CD14-positive monocyte (primary cell): Measurements from ENCODE around the gene TULP3. TPM values are rescaled to one million over a fixed set of nuclear protein-coding genes. Genes with fewer than 3 reads are reported as not detected.

Experiments
- DNase-seq, 3 donors: peaks; one replicate each; pipeline ENCODE4 v3.0.0-alpha.2; 2011 to 2022
- H2AFZ ChIP-seq: 2 replicates; pipeline ENCODE4 v1.6.0; 2012; ENCODE audit warnings: mild to moderate bottlenecking, low read depth, low read length, inconsistent platforms; ENCODE audit not compliant: insufficient read depth, poor library complexity, severe bottlenecking
- H3K27ac ChIP-seq, 2 donors: 1 replicate in 1 of 2; 2 replicates in 1 of 2; pipeline ENCODE4 v1.5.1; 2012 to 2013; ENCODE audit warnings: low read length in 2 of 2, control low read depth in 1 of 2, inconsistent platforms in 1 of 2, low read depth in 1 of 2, mild to moderate bottlenecking in 1 of 2
- H3K27me3 ChIP-seq, 2 donors: one replicate each; pipeline versions ENCODE4 v1.6.0 to v1.6.1; 2011 to 2013; ENCODE audit warnings: low read length in 2 of 2; ENCODE audit not compliant: control insufficient read depth in 2 of 2, insufficient read depth in 2 of 2
- H3K36me3 ChIP-seq, 2 donors: replicated peaks in 1 of 2; 1 replicate in 1 of 2; 2 replicates in 1 of 2; pipeline versions ENCODE4 v1.5.1 to v1.6.1; 2012 to 2013; ENCODE audit warnings: low read length in 2 of 2, control low read depth in 1 of 2, inconsistent platforms in 1 of 2, mild to moderate bottlenecking in 1 of 2; ENCODE audit not compliant: insufficient read depth in 2 of 2, control insufficient read depth in 1 of 2
- H3K4me1 ChIP-seq, 2 donors: 1 replicate in 1 of 2; 2 replicates in 1 of 2; pipeline versions ENCODE4 v1.5.1 to v1.6.1; 2012 to 2013; ENCODE audit warnings: low read length in 2 of 2, control low read depth in 1 of 2, inconsistent platforms in 1 of 2, mild to moderate bottlenecking in 1 of 2, moderate library complexity in 1 of 2; ENCODE audit not compliant: insufficient read depth in 2 of 2, control insufficient read depth in 1 of 2
- H3K4me2 ChIP-seq: replicated peaks from 2 replicates; pipeline ENCODE3; 2012; ENCODE audit warnings: low read length, moderate library complexity, mild to moderate bottlenecking; ENCODE audit not compliant: poor library complexity, severe bottlenecking; ENCODE audit errors: extremely low read depth
- H3K4me3 ChIP-seq, 3 experiments: fragments of 200-600 bp in 1 of 3; sonication (generic) in 1 of 3; replicated peaks in 1 of 3; 1 replicate in 2 of 3; 2 replicates in 1 of 3; pipeline ENCODE4 v1.5.1; 2011 to 2013; ENCODE audit warnings: low read length in 3 of 3, mild to moderate bottlenecking in 3 of 3, control low read depth in 2 of 3, low read depth in 2 of 3, inconsistent platforms in 1 of 3, moderate library complexity in 1 of 3
- H3K79me2 ChIP-seq: 2 replicates; pipeline ENCODE4 v1.6.0; 2012; ENCODE audit warnings: mild to moderate bottlenecking, control low read depth, inconsistent platforms, low read length, moderate library complexity; ENCODE audit not compliant: insufficient read depth
- H3K9ac ChIP-seq: 2 replicates; pipeline ENCODE4 v1.6.0; 2017; ENCODE audit warnings: low read length, mild to moderate bottlenecking; ENCODE audit not compliant: insufficient read depth, poor library complexity, severe bottlenecking
- H3K9me3 ChIP-seq, 2 donors: replicated peaks in 1 of 2; 1 replicate in 1 of 2; 2 replicates in 1 of 2; pipeline versions ENCODE4 v1.5.1 to v1.6.1; 2012 to 2013; ENCODE audit warnings: low read length in 2 of 2, control low read depth in 1 of 2; ENCODE audit not compliant: control insufficient read depth in 1 of 2, insufficient read depth in 1 of 2
- H4K20me1 ChIP-seq: 2 replicates; pipeline ENCODE4 v1.6.0; 2012; ENCODE audit warnings: mild to moderate bottlenecking, low read length, control low read depth, moderate library complexity; ENCODE audit not compliant: insufficient read depth
- H3K27ac Mint-ChIP-seq, 7 donors: one replicate each; pipeline ENCODE4 v1.8.0; 2020; ENCODE audit warnings: mild to moderate bottlenecking in 7 of 7, mixed read lengths in 7 of 7, moderate library complexity in 6 of 7, inconsistent platforms in 2 of 7
- H3K27me3 Mint-ChIP-seq, 3 donors: one replicate each; pipeline ENCODE4 v1.8.0; 2021 to 2022; ENCODE audit warnings: low read depth in 3 of 3, mild to moderate bottlenecking in 3 of 3, mixed read lengths in 3 of 3, moderate library complexity in 3 of 3, inconsistent platforms in 1 of 3
- H3K36me3 Mint-ChIP-seq, 2 donors: one replicate each; pipeline ENCODE4 v1.8.0; 2020; ENCODE audit warnings: mixed read lengths in 2 of 2, inconsistent platforms in 1 of 2, mild to moderate bottlenecking in 1 of 2
- H3K4me1 Mint-ChIP-seq: one replicate; pipeline ENCODE4 v1.8.0; 2020; ENCODE audit warnings: mild to moderate bottlenecking, mixed read lengths
- H3K4me3 Mint-ChIP-seq, 2 donors: one replicate each; pipeline ENCODE4 v1.8.0; 2020; ENCODE audit warnings: mild to moderate bottlenecking in 2 of 2, mixed read lengths in 2 of 2, moderate library complexity in 1 of 2
- H3K9me3 Mint-ChIP-seq, 7 donors: one replicate each; pipeline ENCODE4 v1.8.0; 2020 to 2022; ENCODE audit warnings: mixed read lengths in 7 of 7, mild to moderate bottlenecking in 6 of 7, moderate library complexity in 6 of 7, inconsistent platforms in 2 of 7
- WGBS: methylation state at CpG from one replicate; pipeline ENCODE4 v1.1.5; 2013; ENCODE audit warnings: missing lambda C conversion rate; ENCODE audit not compliant: insufficient coverage; 5-methylcytosine and 5-hydroxymethylcytosine counted together
- intact Hi-C, 2 donors: fragments of 100-400 bp; cut with micrococcal nuclease; formaldehyde crosslinking; loops; one replicate each; pipeline versions ENCODE4 v1.15.0 to v1.15.1; 2023
- polyA plus RNA-seq, 3 donors: library from polyadenylated mRNA; depleted of rRNA in 1 of 3; unstranded in 2 of 3; stranded (reverse) in 1 of 3; fragments of 300-500 nt in 2 of 3; fragments of >200 nt in 1 of 3; fragmentation: Illumina TruSeq in 2 of 3; gene quantifications; 1 replicate in 2 of 3; 2 replicates in 1 of 3; pipeline ENCODE4 v1.2.3, GENCODE V29; 2012 to 2021
- TF ChIP-seq, protein P1 (sequence below): fragments of 200-600 bp; IDR thresholded peaks from one replicate; pipeline ENCODE4 v1.8.0; 2022; ENCODE audit warnings: antibody characterized with exemption, mild to moderate bottlenecking

The TULP3 gene
- polyA plus RNA-seq, 3 donors = 1.7 to 3.6 (median 2.3) TPM

DNA sequence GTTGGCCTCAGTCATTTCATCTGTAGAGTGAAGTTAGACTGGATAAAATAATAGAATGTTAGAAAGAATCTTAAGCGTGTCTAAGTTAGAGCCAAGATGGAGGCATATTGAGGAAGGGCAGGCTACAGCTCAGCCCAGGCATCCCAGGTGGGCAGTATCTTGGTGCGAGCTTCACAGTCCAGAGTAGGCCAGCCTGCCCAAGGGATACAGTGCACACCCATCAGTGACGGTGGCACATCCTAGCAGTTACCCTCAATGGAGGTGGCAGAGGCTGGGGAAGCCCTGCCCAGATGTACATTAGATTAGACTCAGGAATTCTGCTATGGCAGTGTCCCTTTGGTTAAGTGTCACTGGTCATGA, 21.5 kb downstream of the TULP3 start:
- Histone ChIP-seq H3K4me1 (no peaks in the 10 kb centered on the region), H3K9ac (no peak overlapping the region), H3K9me3 (no peaks in the 10 kb centered on the region), H3K4me2 (no peak overlapping the region), H2AFZ (no peak overlapping the region), H3K27ac (no peak overlapping the region), H4K20me1 (no peaks in the 10 kb centered on the region), H3K79me2 (no peaks in the 10 kb centered on the region), H3K4me3 (no peak overlapping the region), H3K27me3 (no peaks in the 10 kb centered on the region), H3K36me3 (no peaks in the 10 kb centered on the region)
- no peak overlapping the region for H3K4me3 Mint-ChIP-seq
- H3K9me3 Mint-ChIP-seq = no peaks in the 10 kb centered on the region
- no peaks in the 10 kb centered on the region for H3K4me1 Mint-ChIP-seq
- TF ChIP-seq, protein P1, sequence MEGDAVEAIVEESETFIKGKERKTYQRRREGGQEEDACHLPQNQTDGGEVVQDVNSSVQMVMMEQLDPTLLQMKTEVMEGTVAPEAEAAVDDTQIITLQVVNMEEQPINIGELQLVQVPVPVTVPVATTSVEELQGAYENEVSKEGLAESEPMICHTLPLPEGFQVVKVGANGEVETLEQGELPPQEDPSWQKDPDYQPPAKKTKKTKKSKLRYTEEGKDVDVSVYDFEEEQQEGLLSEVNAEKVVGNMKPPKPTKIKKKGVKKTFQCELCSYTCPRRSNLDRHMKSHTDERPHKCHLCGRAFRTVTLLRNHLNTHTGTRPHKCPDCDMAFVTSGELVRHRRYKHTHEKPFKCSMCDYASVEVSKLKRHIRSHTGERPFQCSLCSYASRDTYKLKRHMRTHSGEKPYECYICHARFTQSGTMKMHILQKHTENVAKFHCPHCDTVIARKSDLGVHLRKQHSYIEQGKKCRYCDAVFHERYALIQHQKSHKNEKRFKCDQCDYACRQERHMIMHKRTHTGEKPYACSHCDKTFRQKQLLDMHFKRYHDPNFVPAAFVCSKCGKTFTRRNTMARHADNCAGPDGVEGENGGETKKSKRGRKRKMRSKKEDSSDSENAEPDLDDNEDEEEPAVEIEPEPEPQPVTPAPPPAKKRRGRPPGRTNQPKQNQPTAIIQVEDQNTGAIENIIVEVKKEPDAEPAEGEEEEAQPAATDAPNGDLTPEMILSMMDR = no peak
- H3K27ac Mint-ChIP-seq = no peak overlapping the region
- peaks cover 0 to 3% (median 0%) of the 10 kb centered on the region in 3 donors for H3K27me3 Mint-ChIP-seq
- peaks cover 0 to 2% of the 10 kb centered on the region in 2 donors for H3K36me3 Mint-ChIP-seq
- intact Hi-C loops = no loop called here
- 100% methylated on average over 2 of the region's 3 CpGs for WGBS
- no peak for DNase-seq

DNA sequence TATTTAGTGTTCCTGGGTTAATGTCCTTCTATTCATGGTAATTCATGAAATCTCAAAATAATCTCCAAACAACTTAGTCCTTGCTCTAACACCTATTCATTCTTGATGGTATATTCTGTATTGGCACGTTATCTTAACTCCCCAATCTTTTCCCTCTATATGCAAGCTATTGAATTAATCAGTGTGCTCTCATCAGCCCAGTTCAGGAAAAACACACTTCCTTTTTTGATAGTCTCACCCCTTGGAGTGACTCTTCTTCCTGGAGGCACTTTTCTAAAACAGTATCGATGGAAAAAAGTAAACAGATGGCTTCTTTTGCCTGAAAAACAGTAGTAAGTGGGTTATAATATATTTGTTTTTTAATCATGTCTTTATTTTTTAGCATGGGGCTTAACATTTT, 28.6 kb downstream of the TULP3 start:
- TF ChIP-seq, protein P1 = no peak
- no peaks in the 10 kb centered on the region for H3K79me2 ChIP-seq
- Mint-ChIP-seq H3K9me3 (no peaks in the 10 kb centered on the region), H3K36me3 (peaks cover 4 to 10% of the 10 kb centered on the region in 2 donors), H3K4me1 (no peaks in the 10 kb centered on the region), H3K27me3 (peaks cover 0 to 2% (median 0%) of the 10 kb centered on the region in 3 donors), H3K4me3 (no peak overlapping the region), H3K27ac (no peak overlapping the region)
- intact Hi-C loops = no loop called here
- H3K36me3 ChIP-seq = no peaks in the 10 kb centered on the region
- H3K9ac ChIP-seq = no peak overlapping the region
- no peak overlapping the region for H3K4me2 ChIP-seq
- DNase-seq = no peak
- no peak overlapping the region for H2AFZ ChIP-seq
- 60% methylated on average over 1 of the region's 2 CpGs for WGBS
- no peak overlapping the region for H3K4me3 ChIP-seq
- H4K20me1 ChIP-seq = no peaks in the 10 kb centered on the region
- H3K9me3 ChIP-seq = no peaks in the 10 kb centered on the region
- no peaks in the 10 kb centered on the region for H3K4me1 ChIP-seq
- H3K27ac ChIP-seq = no peak overlapping the region
- H3K27me3 ChIP-seq = no peaks in the 10 kb centered on the region
